Spleen (tissue), 7 donors: ENCODE data around the gene KRT222.

Source experiments
- CTCF ChIP-seq, 11 experiments: fragments of 200-600 bp in 7 of 11; fragments of 450-650 bp in 4 of 11; sonication (generic) in 4 of 11; IDR thresholded peaks in 8 of 11; conservative IDR thresholded peaks in 3 of 11; 1 replicate in 7 of 11; 2 replicates in 4 of 11; pipeline versions ENCODE4 v1.4.0 to v1.8.0; 2016 to 2021; ENCODE audit warnings: antibody characterized with exemption in 11 of 11, inconsistent platforms in 4 of 11, mild to moderate bottlenecking in 1 of 11
- POLR2AphosphoS5 ChIP-seq, 3 donors: sonication (generic); formaldehyde crosslinking; IDR thresholded peaks; one replicate each; pipeline ENCODE4 v1.5.1; 2017; ENCODE audit warnings: antibody characterized with exemption in 3 of 3
- donor health status: DM: no; HTN: no; CAD: no; lungs with moderate emphysema.
- donor health status: DM: no; HTN: no; CAD: no.
- donor health status: DM: no; HTN: no; CAD: no.

- TF ChIP-seq POLR2AphosphoS5 (IDR thresholded peaks at IDR 0.05) (no peak), CTCF (IDR thresholded peaks at IDR 0.05 in 8 of 11, conservative IDR thresholded peaks at IDR 0.05 in 3 of 11) (no peak)
Measured at GRCh38 chr17:40648384-40648968, 16.5 kb downstream of the KRT222 start.
